Measurements from ENCODE around the gene TSSC4.

TSSC4 gene

DNA sequence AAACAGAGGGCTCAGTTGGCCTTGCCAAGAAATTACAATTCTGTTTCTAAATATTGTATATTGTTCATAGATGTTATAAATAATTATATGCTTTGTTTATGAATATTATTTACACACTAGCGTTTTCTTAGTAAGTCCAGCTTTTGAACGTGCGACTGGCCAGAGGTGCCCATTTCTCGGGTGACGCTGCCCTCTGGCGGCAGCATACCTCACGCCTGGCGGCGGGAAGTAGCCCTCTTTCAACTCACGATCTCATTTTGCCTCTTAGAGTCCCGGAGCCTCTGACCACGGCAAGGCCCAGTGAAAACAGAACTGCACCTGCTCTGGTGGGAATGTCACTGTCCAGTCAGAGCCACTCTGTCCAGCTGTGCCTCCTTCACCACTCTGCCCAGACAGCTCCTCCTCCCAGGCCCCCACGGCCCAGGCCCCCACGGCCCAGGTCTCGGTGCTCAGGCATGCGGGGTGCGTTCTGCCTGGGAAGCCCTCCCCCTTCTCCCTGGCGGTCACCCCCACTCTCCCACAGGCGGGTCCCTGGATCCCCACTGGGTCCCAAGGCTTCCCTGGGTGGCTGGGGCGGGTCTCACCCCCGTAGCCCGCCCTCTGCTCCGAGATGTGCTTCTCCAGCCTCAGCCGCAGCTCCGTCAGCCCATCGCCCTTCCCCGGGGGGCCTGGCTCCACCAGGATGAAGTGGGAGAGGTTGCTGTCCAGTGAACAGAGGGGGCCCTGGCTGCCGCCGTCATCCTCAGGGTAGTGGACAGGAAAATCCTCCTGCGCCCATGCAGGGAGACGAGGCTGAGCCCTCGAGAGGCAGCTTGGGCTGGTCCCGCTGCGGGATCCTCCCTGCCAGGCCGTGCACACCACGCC, 19.3 kb downstream of the TSSC4 start:
- peak; percentile 69 for DNase-seq

DNA sequence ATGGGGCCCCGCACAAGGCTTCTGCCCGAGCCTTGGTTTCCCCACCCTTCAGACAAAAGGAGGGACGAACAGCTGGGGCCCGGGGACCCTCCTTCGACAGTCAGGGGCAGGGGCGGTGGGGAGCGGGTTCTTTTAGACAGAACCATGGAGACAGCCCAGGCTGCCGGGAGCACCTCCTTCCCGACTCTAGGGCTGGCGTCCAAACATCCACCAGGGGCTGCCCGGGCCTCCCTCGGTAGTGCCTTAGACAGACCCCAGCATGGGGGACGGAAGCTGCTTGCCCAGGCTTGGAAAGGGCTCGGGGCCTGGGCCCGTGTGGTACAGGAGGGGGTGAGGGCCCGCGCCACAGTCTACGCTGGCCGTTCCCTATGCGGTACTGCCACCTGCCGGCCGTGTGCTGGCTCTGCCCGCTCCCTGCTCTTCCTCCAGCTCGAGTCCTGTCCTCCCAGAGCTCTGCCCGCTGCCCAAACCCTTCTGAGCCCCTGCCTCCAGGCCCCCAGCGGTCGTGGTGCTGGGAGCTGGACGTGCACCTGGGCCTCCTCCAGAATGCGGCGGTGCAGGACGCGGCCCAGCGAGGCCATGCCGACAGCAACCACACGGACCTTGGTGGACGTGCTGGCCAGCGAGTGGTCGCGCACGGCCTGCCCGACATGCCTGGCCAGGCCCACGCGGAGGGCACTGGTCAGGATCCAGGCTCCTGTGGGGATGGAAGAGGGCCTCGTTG, 20.1 kb downstream of the TSSC4 start:
- peak; percentile 80 for DNase-seq

DNA sequence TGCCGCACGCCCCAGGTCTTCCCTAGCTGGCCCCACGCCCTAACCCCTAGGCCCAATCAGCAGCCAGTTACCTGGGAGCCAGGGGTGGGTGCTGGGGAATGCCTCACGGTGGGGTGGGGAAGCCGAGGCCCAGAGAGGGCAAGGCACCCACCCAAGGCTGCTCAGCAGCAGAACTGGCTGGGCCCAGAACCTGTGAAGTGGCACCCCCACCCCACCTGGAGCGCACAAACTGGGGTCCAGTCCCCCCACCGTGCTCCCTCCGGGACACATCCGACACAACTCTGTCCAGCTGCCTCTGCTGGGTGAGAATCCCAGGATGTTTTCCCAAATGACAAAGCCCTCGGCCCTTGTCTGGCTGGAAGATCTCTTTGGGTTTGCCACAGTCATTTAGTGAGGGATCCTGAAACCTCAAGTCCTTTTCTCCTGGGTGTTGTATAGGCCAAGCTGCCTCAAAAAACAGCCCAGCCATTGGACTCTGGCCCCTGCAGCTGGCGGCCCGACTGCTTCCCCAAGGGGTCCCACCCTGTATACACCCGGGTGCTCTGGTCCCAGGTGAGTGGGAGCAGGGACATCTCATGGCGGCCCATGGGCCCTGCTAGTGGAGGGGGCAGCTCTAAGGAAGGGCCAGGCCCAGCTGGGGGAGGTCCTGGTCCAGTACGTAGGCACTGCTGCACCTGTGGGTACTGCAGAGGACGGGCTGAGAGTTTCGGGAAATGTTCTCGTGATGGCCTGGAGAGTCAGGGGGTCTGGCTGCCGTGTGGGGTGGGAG, 20.9 kb downstream of the TSSC4 start:
- DNase-seq, result no peak

DNA sequence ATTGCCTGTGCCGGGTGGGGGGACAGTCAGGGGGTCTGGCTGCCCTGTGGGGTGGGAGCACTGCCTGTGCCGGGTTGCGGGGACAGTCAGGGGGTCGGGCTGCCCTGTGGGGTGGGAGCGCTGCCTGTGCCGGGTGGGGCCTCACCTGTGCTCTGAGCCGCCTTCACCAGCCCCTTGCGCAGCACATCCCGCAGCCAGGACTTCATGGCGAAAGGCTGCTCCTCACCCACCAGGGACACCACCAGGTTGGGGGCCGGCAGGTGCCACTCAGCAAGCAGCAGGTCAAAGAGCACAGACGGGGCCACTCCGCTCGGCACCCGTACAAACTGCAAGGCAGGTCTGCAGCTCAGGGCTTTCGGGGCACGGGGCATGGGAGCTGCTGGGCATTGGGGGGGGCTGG, 21.4 kb downstream of the TSSC4 start:
- no peak for DNase-seq

DNA sequence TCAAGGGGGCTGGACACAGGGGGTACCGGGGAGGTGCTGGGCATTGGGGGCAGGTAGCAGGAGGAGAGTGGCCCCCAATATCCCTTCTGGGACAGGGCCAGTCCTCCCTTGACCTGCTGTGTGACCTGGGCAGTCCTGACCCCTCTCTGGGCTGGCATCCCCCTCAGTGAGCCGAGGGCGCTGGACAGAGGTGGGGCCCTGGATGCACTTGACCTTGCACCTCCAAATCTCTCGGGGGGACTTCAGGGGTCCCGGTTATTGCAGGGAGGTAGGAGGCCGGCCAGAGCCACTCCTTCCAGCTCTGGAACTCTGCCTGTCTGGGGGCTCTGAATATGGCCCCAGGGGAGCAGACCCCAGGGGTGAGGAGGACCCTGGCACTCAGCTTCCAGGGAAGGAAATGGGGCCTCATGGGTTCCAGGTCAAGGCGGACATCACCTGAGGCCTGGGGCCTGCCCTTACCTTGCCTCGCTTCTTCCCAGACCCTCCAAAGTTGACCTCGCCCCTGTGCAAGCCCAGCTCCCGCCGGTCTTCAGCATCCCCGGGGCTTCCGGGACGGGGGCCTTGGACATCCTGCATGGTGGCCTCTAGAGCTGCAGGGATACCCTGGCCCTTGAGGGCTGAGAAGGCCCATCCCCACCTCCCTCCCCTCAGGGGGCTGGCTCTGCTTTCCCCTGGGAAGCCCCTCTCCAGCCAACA, 22.1 kb downstream of the TSSC4 start:
- DNase-seq, result no peak

DNA sequence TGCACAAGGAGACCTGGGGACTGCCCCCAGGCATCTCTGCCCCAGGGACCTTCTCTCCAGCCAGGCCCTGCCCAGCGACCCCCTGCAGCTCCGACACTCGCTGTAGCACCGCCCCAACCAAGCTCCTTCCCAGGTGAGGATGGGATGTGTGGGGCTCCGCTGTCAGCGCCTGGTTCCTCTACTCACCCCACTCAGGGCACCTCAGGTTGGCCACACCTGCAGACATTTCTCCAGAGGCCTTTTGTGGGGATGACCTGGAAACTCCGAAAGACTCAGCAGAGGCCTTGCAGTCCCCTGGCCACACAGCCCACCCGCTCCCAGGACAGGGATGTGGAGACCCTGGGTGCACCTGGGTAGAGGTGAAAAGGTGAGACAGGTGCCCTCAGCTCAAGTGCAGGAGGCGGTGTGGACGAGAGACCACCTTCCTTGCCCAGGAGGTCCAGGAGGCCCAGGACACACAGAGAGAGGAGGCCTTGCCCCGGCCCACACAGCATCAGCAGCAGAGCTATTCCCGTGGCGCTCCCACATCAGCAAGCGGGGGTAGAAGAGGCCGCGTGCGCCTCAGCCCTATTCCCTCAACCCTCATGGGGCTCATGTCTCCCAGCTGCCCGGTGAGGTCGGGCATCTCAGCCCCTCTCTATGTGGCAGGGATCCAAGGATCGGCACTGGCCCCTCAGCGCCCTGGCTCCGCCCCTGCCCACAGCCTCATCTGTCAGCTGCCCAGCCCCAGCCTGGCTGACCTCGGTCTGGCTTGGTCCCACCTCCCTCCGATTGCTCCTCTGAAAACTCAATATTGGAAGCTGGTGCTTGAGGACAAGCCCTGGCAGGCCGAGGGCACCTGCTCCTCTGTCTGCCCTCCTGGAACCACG, 22.8 kb downstream of the TSSC4 start:
- DNase-seq, result no peak

DNA sequence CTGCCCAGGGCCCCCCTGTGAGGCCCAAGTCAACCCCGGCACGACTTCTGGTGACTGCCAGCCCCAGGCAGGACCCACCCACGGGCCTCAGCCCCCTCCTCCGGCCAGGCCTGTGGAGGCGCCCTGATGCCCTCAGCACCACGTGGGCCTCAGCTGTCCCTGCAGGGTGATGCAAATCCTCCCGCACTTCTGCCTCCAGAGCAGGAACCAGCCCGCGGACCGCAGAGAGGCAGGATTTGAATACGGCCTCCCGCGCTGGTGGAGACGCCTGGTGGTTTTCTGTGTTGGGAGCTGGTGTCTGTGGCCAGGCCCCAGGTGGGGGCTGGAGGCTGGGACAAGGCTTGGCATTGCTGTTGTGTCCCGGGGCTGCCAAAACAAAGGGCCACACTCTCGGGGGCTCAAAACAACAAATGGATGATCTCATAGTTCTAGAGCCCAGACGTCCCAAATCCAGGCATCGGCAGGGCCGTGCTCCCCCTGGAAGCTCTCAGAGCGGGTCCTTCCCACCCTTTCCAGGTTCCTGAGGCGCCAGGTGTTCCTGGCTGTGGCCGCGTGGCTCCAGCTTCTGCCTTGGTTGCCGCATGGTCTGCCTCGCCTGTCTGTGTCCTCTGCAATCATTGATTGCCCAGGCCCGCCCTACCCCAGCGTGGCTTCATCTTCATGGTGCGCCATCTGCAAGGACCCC, 24.4 kb downstream of the TSSC4 start:
- no peak for DNase-seq

GRCh38 chr11:2425506-2425905, 25.0 kb downstream of the TSSC4 start:
- DNase-seq, result no peak

- DNase-seq, result no peak
These were observed 25.7 kb downstream of the TSSC4 start for GRCh38 chr11:2426221-2426620.

DNA sequence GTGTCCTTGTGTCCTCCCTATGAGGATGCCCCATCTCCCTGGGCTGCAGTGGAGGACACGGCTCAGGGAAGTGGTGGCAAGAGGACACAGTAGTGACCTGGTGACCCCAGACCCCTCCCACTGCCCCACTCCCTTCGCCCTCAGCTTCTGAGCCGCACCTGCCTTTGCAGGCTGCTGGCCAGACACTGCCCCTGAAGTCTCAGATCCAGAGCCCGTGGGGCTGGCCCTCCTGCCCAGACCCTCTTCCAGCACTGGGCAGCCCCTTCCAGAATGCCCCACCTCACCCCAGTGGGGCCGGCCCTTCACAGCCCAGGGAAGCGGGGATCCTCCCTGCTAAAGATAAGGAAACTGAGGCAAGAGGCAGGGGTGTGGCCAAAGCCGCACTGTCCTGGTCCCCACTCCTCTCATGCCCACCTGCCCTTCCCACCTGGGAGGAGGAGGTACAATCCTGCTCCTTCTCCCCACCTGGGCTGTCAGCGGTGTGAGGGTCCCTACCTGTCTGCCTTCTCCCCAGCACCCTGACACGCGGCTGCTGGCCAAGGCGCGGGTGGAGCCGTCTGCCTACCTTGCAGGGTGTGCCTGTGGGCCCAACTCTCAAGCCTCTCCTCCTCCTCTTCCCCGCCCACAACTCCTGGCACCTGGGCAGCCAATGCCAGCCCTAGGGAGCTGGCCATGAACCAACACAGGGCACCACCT, 26.4 kb downstream of the TSSC4 start:
- DNase-seq, result no peak

DNA sequence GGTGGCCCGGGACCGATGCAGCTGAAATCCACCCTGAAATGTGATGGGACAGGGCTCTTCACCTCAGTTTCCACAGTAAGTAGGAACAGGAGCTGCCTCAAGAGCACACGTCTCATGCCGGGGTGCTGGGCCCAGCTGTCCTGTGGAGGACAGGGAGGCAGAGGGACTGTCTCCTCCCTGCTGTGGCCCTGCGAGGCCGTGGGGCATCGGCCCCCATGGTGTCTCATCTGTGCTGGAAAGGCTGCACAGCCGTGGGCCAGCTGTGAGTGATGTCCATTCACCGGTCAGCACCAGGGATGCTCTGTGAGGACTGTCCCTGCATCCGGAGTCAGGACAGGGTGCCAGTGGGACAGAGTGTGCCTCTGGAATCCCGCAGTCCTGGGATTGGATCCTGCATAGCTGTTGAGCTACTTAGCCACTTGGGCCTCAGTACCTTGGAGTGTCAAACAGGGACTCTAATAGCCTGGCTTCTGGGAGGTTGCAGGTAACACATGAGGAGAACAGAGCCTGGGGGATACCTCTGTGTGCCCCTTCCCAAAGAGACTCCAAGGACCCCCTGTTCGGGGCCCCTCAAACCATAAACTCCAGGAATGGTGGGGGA, 27.3 kb downstream of the TSSC4 start:
- no peak for DNase-seq

- peak; percentile 86 for DNase-seq
These were observed 27.8 kb downstream of the TSSC4 start for GRCh38 chr11:2428322-2428795.

- no peak for DNase-seq
These were observed 30.8 kb downstream of the TSSC4 start for GRCh38 chr11:2431395-2431794.

- no peak for DNase-seq
These were observed 31.6 kb downstream of the TSSC4 start for GRCh38 chr11:2432171-2432621.

DNA sequence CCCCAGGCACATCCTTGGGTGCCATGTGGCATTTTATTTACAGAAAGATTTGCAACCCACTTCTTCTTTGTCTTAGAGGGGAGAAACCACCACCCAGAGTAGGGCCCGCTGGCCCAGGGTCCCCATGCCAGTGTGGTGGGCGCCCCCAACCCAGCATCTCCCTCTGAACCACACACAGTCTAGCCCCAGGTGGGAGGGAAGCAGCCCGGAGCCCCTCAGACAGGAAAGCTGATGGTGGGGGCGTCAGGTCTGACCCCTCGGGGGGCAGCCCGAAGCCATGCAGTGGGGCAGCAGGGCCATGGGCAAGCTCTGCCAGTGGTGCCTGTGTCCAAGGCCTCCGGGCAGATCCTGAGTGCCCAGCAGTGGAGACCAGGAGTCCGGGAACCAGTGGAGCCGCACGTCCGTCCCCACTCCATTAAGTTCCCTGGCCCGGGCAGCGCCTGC, 32.1 kb downstream of the TSSC4 start:
- no peak for DNase-seq

- no peak for DNase-seq
These were observed 32.8 kb downstream of the TSSC4 start for GRCh38 chr11:2433106-2433925.

DNA sequence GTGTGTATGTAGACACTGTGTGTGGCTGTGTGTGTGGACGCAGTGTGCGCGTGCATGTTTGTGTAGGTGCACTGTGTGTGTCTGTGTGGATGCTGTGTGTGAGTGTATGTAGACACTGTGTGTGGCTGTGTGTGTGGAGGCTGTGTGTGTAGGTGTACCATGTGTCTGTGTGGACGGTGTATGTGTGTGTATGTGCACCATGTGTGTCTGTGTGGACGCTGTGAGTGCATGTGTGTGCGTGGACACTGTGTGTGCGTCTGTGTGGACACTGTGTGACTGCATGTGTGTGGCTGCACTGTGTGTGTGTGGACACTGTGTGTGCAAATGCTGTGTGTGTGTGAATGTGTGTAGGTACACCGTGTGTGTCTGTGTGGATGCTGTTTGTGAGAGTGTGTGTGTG, 33.5 kb downstream of the TSSC4 start:
- no peak for DNase-seq

DNA sequence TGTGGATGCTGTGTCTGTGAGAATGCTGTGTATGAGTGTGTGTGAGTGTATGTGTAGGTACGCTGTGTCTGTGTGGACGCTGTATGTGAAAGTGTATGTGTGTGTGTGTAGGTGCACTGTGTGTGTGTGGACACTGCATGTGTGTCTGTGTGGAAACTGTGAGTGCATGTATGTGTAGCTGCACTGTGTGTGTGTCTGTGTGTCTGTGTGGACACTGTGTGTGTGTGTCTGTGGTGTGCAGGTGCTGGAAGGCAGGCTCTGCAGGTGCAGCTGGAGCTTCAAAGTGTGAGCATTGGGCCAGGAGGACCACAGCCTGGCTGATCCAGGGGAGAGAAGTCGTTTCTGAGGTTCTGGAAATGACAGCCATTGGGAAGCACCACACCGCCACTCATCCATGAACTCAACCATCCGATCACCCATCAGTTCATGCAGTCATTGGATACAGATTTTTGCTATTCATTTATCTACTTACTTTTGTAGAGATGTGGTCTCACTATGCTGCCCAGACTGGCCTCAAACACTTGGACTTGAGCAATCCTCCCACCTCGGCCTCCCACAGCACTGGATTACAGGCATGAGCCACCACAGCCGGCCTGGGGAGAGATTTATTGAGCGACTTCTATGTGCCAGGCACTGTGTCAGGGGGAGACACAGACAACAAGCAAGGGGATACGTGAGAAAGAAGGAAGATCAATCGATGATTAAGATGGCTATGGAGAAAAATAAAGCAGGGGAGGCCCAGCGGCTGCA, 34.1 kb downstream of the TSSC4 start:
- DNase-seq, result no peak
